K562 (cell line): ENCODE measurements around the gene MYOCD. TPM values are rescaled to one million over a fixed set of nuclear protein-coding genes. Genes with fewer than 3 reads are reported as not detected.

Experiments used
- ATAC-seq: fragments of 200-7000 bp; cut with Tn5 transposase; 3 replicates; pipeline ENCODE4 v1.9.1; 2020; ENCODE audit warnings: moderate library complexity
- BruUV-seq: library from RNA; stranded (reverse); fragments of 400-500 nt; replicated peaks from 2 replicates; lab custom pipeline; 2021; lab: Mats Ljungman, UMichigan
- CTCF ChIA-PET: fragments of 300-600 bp; formaldehyde crosslinking; extraction: SDS; loops from one replicate; lab custom pipeline; 2021; ENCODE audit warnings: low intra/inter-chr PET ratio; lab: Yijun Ruan, JAX
- POLR2A ChIA-PET: fragments of 300-600, 350-650 bp; sonication (Branson Sonifier 250); formaldehyde crosslinking; extraction: SDS; loops from one replicate; lab custom pipeline; 2021; ENCODE audit warnings: antibody characterized with exemption, inconsistent platforms; lab: Yijun Ruan, JAX
- DNase-seq, 4 experiments: peaks; one replicate each; pipeline versions ENCODE4 v3.0.0 to v3.0.0-alpha.2; 2011 to 2018; ENCODE audit warnings: low spot score in 3 of 4, mixed read lengths in 3 of 4; ENCODE audit errors: extremely low read depth in 1 of 4
- FAIRE-seq: peaks from 2 replicates; lab custom pipeline; 2011; peaks lifted over from hg19 to GRCh38; lab: Jason Lieb, UNC
- H2AFZ ChIP-seq: 2 replicates; pipeline ENCODE4 v1.6.0; 2011; ENCODE audit warnings: low read depth, low read length, control low read depth, inconsistent platforms
- H3K27ac ChIP-seq: fragments of 200-600 bp; 3 replicates; pipeline ENCODE4 v1.8.0; 2011; ENCODE audit warnings: low read depth, mild to moderate bottlenecking, control low read depth, inconsistent platforms, low read length, moderate library complexity, mixed read lengths; ENCODE audit errors: extremely low read depth
- H3K27me3 ChIP-seq, 2 experiments: fragments of 300-600 bp in 1 of 2; 2 replicates in 1 of 2; 3 replicates in 1 of 2; pipeline versions ENCODE4 v1.6.0 to v1.8.0; 2011; ENCODE audit warnings: inconsistent platforms in 2 of 2, low read length in 2 of 2, mild to moderate bottlenecking in 1 of 2, mixed read lengths in 1 of 2, moderate library complexity in 1 of 2; ENCODE audit not compliant: control insufficient read depth in 2 of 2, insufficient read depth in 2 of 2
- H3K36me3 ChIP-seq: fragments of 300-600 bp; 3 replicates; pipeline ENCODE4 v1.8.0; 2011; ENCODE audit warnings: mild to moderate bottlenecking, low read length, inconsistent platforms; ENCODE audit not compliant: control insufficient read depth, insufficient read depth
- H3K4me1 ChIP-seq, 2 experiments: fragments of 200-600 bp in 1 of 2; replicated peaks in 1 of 2; 2 replicates in 1 of 2; 3 replicates in 1 of 2; pipeline versions ENCODE4 v1.5.1 to v1.8.0; 2011; ENCODE audit warnings: inconsistent platforms in 2 of 2, low read length in 2 of 2, mild to moderate bottlenecking in 1 of 2, mixed read lengths in 1 of 2, moderate library complexity in 1 of 2; ENCODE audit not compliant: control insufficient read depth in 2 of 2, insufficient read depth in 2 of 2
- H3K4me2 ChIP-seq: 2 replicates; pipeline ENCODE4 v1.6.1; 2011; ENCODE audit warnings: low read length, control low read depth, inconsistent platforms, mixed read lengths; ENCODE audit not compliant: insufficient read depth
- H3K4me3 ChIP-seq: fragments of 200-600 bp; sonication (generic), shearing (Covaris generic); 2 replicates; pipeline ENCODE4 v1.5.1; 2016; ENCODE audit warnings: control low read depth, inconsistent platforms
- H3K79me2 ChIP-seq: fragments of 200-600 bp; 3 replicates; pipeline ENCODE4 v1.8.0; 2011; ENCODE audit warnings: low read length, inconsistent platforms; ENCODE audit not compliant: control insufficient read depth, insufficient read depth
- H3K9ac ChIP-seq, 2 experiments: 2 replicates each; pipeline versions ENCODE4 v1.6.0 to v1.6.1; 2011; ENCODE audit warnings: low read depth in 2 of 2, low read length in 2 of 2, control low read depth in 1 of 2, inconsistent platforms in 1 of 2, mild to moderate bottlenecking in 1 of 2, mixed read lengths in 1 of 2; ENCODE audit not compliant: insufficient read depth in 1 of 2
- H3K9me1 ChIP-seq: one replicate; pipeline ENCODE4 v1.6.0; 2011; ENCODE audit warnings: inconsistent platforms, mild to moderate bottlenecking, low read length, moderate library complexity; ENCODE audit not compliant: control insufficient read depth, insufficient read depth
- H3K9me3 ChIP-seq: replicated peaks from 2 replicates; pipeline ENCODE4 v1.5.1; 2011; ENCODE audit warnings: low read depth, low read length, inconsistent platforms; ENCODE audit not compliant: control insufficient read depth, insufficient read depth
- H4K20me1 ChIP-seq: replicated peaks from 2 replicates; pipeline ENCODE4 v1.6.1; 2011; ENCODE audit warnings: low read length, inconsistent platforms, mixed read lengths; ENCODE audit not compliant: control insufficient read depth, insufficient read depth
- FOS ChIP-seq: IDR thresholded peaks from 3 replicates; pipeline ENCODE4 v1.6.1; 2011; ENCODE audit not compliant: insufficient read length; ENCODE audit errors: extremely low read depth
- KDM1A ChIP-seq, 2 experiments: fragments of 450-650 bp; IDR thresholded peaks; 2 replicates each; pipeline ENCODE4 v1.6.1; 2016; ENCODE audit warnings: mild to moderate bottlenecking in 2 of 2
- MCM5 ChIP-seq: fragments of 450-650 bp; IDR thresholded peaks from 2 replicates; pipeline ENCODE4 v1.6.1; 2016; ENCODE audit warnings: low read depth
- MED1 ChIP-seq: sonication (generic); formaldehyde crosslinking; IDR thresholded peaks from 2 replicates; pipeline ENCODE4 v1.8.1; 2023; ENCODE audit warnings: missing genetic modification reagents, borderline replicate concordance
- PURB ChIP-seq: sonication (generic); formaldehyde crosslinking; IDR thresholded peaks from 2 replicates; pipeline ENCODE4 v1.9.0; 2021; ENCODE audit warnings: low read depth, mild to moderate bottlenecking, missing genetic modification reagents
- SRF ChIP-seq, 2 experiments: fragments of 250-450, 450-650 bp in 1 of 2; sonication (Bioruptor Pico) in 1 of 2; sonication (generic) in 1 of 2; formaldehyde crosslinking; IDR thresholded peaks; 2 replicates each; pipeline versions ENCODE4 v1.5.0 to v1.5.1; 2020 to 2022; ENCODE audit warnings: mild to moderate bottlenecking in 1 of 2, missing genetic modification reagents in 1 of 2
- ZNF253 ChIP-seq: fragments of 250-450 bp; sonication (Bioruptor Pico); conservative IDR thresholded peaks from 2 replicates; pipeline ENCODE4 v1.6.1; 2021; ENCODE audit warnings: mild to moderate bottlenecking
- WGBS: fragments of 100-300 bp; shearing (Covaris generic); methylation state at CpG from one replicate; pipeline ENCODE4 v1.1.6; 2016; ENCODE audit warnings: low coverage, mixed read lengths; ENCODE audit not compliant: insufficient coverage; ENCODE audit errors: missing lambda C conversion rate; 5-methylcytosine and 5-hydroxymethylcytosine counted together
- in situ Hi-C: fragments of 300-500 bp; cut with MboI; formaldehyde crosslinking; loops from 4 replicates; pipeline ENCODE4 v1.15.0; 2018; ENCODE audit warnings: inconsistent platforms, mixed read lengths
- intact Hi-C: fragments of 100-400 bp; cut with micrococcal nuclease; formaldehyde crosslinking; loops from 2 replicates; pipeline ENCODE4 v1.14.2; 2022
- polyA plus RNA-seq, 8 experiments: library from polyadenylated mRNA; depleted of rRNA in 4 of 8; stranded (reverse) in 5 of 8; unstranded in 3 of 8; fragments of >200 nt; fragmentation: Nextera tagmentation in 2 of 8; fragmentation: Illumina TruSeq in 1 of 8; extraction: Ambion mirVana in 2 of 8; extraction: Trizol in 1 of 8; gene quantifications; 2 replicates each; pipeline versions ENCODE4 v1.2.1 to v1.2.3, GENCODE V29; 2011 to 2014; ENCODE audit warnings: inconsistent platforms in 1 of 8, missing spikeins in 1 of 8
- total RNA-seq, 7 experiments: library from RNA; depleted of rRNA in 6 of 7; stranded (reverse); fragments of >200 nt in 6 of 7; fragmentation: Illumina TruSeq in 2 of 7; extraction: Trizol in 2 of 7; gene quantifications; 2 replicates each; pipeline versions ENCODE4 v1.2.1 to v1.2.3, GENCODE V29; 2011 to 2021; ENCODE audit warnings: low replicate concordance in 1 of 7
- TF ChIP-seq, protein P1 (sequence below): IDR thresholded peaks from 2 replicates; pipeline ENCODE4 v1.6.1; 2012; ENCODE audit warnings: low read depth, low read length, improper control_type of control experiment, borderline replicate concordance
- TF ChIP-seq, protein P2 (sequence below): IDR thresholded peaks from 2 replicates; pipeline ENCODE4 v1.6.1; 2016; ENCODE audit warnings: missing genetic modification characterization, missing compliant biosample characterization

The MYOCD gene
- total and polyA plus RNA-seq, 9 of the 15 experiments (the other 6 are each of a cell fraction or from before 2014, with no cell fraction given): not detected

DNA sequence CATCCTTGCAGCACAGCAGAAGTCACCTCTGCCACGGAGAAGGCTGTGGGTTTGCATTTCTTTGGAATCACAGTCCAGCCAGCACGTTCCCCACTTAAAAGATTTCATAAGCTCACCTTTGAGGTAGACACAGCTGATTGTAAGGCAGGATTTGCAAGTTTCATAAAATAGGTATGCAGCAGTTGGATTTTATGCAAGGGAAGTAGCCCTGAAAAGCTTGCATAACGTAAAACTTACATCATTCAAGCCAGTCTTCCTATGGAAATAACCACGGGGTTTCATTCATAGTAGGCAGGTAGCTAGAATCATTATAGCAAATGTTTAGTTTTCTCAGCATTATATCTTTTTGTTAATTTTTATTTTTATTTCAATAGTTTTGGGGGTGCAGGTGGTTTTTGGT, 73.8 kb downstream of the MYOCD start:
- BruUV-seq: no TSS peak
- H3K9me1 ChIP-seq: no peaks in the 10 kb centered on the region
- POLR2A ChIA-PET: interaction anchor here (0.6 kb wide), 1 partner anchor 279 kb away, joined by 4 read pairs; no protein-coding TSS in a partner anchor
- H3K4me2 ChIP-seq: no peak overlapping the region
- H4K20me1 ChIP-seq: no peaks in the 10 kb centered on the region
- H3K27me3 ChIP-seq: peaks cover 2 to 5% of the 10 kb centered on the region in 2 experiments; a peak in 2 of 5 replicates
- in situ Hi-C loops: no loop called here
- no peak for DNase-seq
- no peak for FAIRE-seq
- CTCF ChIA-PET: no interaction called here
- H3K9me3 ChIP-seq: no peaks in the 10 kb centered on the region
- H3K4me1 ChIP-seq: no peaks in the 10 kb centered on the region
- H2AFZ ChIP-seq: no peak overlapping the region
- TF ChIP-seq, protein P1, sequence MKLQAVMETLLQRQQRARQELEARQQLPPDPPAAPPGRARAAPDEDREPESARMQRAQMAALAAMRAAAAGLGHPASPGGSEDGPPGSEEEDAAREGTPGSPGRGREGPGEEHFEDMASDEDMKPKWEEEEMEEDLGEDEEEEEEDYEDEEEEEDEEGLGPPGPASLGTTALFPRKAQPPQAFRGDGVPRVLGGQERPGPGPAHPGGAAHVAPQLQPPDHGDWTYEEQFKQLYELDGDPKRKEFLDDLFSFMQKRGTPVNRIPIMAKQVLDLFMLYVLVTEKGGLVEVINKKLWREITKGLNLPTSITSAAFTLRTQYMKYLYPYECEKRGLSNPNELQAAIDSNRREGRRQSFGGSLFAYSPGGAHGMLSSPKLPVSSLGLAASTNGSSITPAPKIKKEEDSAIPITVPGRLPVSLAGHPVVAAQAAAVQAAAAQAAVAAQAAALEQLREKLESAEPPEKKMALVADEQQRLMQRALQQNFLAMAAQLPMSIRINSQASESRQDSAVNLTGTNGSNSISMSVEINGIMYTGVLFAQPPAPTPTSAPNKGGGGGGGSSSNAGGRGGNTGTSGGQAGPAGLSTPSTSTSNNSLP: no peak
- no peak for TF ChIP-seq PURB (CRISPR knock-in tag)
- no peak for TF ChIP-seq SRF (CRISPR knock-in tag; IDR thresholded peaks at IDR 0.05)
- TF ChIP-seq MCM5: no peak
- TF ChIP-seq, protein P2, sequence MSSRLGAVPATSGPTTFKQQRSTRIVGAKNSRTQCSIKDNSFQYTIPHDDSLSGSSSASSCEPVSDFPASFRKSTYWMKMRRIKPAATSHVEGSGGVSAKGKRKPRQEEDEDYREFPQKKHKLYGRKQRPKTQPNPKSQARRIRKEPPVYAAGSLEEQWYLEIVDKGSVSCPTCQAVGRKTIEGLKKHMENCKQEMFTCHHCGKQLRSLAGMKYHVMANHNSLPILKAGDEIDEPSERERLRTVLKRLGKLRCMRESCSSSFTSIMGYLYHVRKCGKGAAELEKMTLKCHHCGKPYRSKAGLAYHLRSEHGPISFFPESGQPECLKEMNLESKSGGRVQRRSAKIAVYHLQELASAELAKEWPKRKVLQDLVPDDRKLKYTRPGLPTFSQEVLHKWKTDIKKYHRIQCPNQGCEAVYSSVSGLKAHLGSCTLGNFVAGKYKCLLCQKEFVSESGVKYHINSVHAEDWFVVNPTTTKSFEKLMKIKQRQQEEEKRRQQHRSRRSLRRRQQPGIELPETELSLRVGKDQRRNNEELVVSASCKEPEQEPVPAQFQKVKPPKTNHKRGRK (tag): no peak
- TF ChIP-seq MED1 (CRISPR knock-in tag): no peak
- TF ChIP-seq KDM1A (IDR thresholded peaks at IDR 0.05): no peak
- no peak for TF ChIP-seq FOS
- no peak for TF ChIP-seq ZNF253 (CRISPR knock-in tag)
- ATAC-seq: no peak
- intact Hi-C loops: no loop called here
- no peak overlapping the region for H3K4me3 ChIP-seq
- 0% methylated on average over 4 of the region's 4 CpGs for WGBS
- H3K79me2 ChIP-seq: no peaks in the 10 kb centered on the region
- no peak overlapping the region for H3K9ac ChIP-seq
- H3K36me3 ChIP-seq: no peaks in the 10 kb centered on the region
- no peak overlapping the region for H3K27ac ChIP-seq
